Lower lobe of right lung (tissue), 2 donors: Measurements from ENCODE around the gene CEP170B. TPM values are rescaled to one million over a fixed set of nuclear protein-coding genes. Genes with fewer than 3 reads are reported as not detected.
A peak's percentile ranks its signal among the peaks of the same experiment; 100 is the strongest.

ENCODE experiments used
- ATAC-seq, 2 donors: fragments of 200-7000 bp; cut with Tn5 transposase; one replicate each; pipeline ENCODE4 v1.9.1; 2020 to 2022; ENCODE audit warnings: mild to moderate bottlenecking in 2 of 2, moderate library complexity in 2 of 2
- DNase-seq: peaks from one replicate; pipeline ENCODE4 v3.0.0-alpha.2; 2020
- H3K27ac ChIP-seq: fragments of 200-600 bp; one replicate; pipeline ENCODE4 v1.8.0; 2022
- H3K27me3 ChIP-seq: fragments of 200-600 bp; one replicate; pipeline ENCODE4 v1.8.0; 2022; ENCODE audit warnings: low read depth
- H3K36me3 ChIP-seq: fragments of 200-600 bp; one replicate; pipeline ENCODE4 v1.8.0; 2022; ENCODE audit warnings: mild to moderate bottlenecking
- H3K4me1 ChIP-seq: fragments of 200-600 bp; one replicate; pipeline ENCODE4 v1.8.0; 2022
- H3K4me3 ChIP-seq: fragments of 200-600 bp; one replicate; pipeline ENCODE4 v1.8.0; 2022; ENCODE audit warnings: mild to moderate bottlenecking
- H3K9me3 ChIP-seq: fragments of 200-600 bp; one replicate; pipeline ENCODE4 v1.8.0; 2022
- CTCF ChIP-seq: fragments of 200-600 bp; IDR thresholded peaks from one replicate; pipeline ENCODE4 v1.8.0; 2022; ENCODE audit warnings: antibody characterized with exemption, mild to moderate bottlenecking
- intact Hi-C: fragments of 100-400 bp; cut with DNase I; formaldehyde crosslinking; loops from one replicate; pipeline ENCODE4 v1.11.0; 2022
- total RNA-seq: library from RNA; stranded (reverse); fragmentation: NEBNext Ultra II Directional; extraction: Animal tissue kit (Norgen Biotek cat#: 25700); gene quantifications from one replicate; pipeline ENCODE4 v1.2.1, GENCODE V29; 2021
- donor health status: DM: no; HTN: yes; CAD: no; lungs with severe emphysema.

CEP170B gene
- total RNA-seq, 1 donor from 2014 or later = 24.7 TPM

- DNase-seq = peak; percentile 44
- intact Hi-C loops = no loop called here
- H3K36me3 ChIP-seq = peaks cover 51% of the 10 kb centered on the region
Measured at GRCh38 chr14:104885031-104885972, 20.2 kb downstream of the CEP170B start.

DNA sequence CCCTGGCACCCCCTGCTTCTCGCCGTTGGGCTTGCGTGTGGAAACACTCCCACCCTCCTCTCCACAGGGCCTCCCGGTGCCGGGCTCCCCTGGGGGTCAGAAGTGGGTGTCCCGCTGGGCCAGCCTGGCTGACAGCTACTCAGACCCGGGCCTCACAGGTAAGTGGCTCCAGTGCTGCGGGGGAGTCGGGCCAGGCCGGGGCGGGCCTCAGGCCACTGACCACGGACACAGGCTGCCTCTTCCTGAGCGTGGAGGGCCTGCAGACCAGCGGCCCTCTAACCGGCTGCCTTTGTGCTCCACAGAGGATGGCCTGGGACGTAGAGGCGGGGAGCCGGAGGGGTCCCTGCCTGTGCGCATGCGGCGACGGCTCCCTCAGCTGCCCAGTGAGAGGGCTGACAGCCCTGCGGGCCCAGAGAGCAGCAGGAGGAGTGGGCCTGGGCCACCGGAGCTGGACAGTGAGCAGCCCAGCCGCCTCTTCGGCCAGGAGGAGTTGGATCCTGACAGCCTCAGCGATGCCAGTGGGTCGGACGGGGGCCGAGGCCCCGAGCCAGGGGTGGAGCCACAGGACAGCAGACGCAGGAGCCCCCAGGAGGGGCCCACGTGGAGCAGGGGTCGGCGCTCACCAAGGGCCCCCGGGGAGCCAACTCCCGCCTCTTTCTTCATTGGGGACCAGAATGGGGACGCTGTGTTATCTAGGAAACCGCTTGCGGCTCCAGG is 21.1 kb downstream of the CEP170B start:
- no peaks in the 10 kb centered on the region for H3K4me1 ChIP-seq
- ATAC-seq (no peak), DNase-seq (peak; percentile 43)
- intact Hi-C loops = no loop called here
- H3K27ac ChIP-seq = no peak overlapping the region
- H3K4me3 ChIP-seq = no peak overlapping the region
- no peak for TF ChIP-seq CTCF
- H3K36me3 ChIP-seq = peaks cover 46% of the 10 kb centered on the region
- no peaks in the 10 kb centered on the region for H3K9me3 ChIP-seq
- H3K27me3 ChIP-seq = no peaks in the 10 kb centered on the region

More at GRCh38 chr14:104885031-104885972, 20.2 kb downstream of the CEP170B start:
- no peaks in the 10 kb centered on the region for H3K27me3 ChIP-seq
- H3K4me3 ChIP-seq = no peak overlapping the region
- no peaks in the 10 kb centered on the region for H3K4me1 ChIP-seq
- no peak for ATAC-seq
- no peak for TF ChIP-seq CTCF
- no peak overlapping the region for H3K27ac ChIP-seq
- no peaks in the 10 kb centered on the region for H3K9me3 ChIP-seq

GRCh38 chr14:104886690-104887622 is 21.9 kb downstream of the CEP170B start:
- no peak for TF ChIP-seq CTCF
- no peak for ATAC-seq

DNA sequence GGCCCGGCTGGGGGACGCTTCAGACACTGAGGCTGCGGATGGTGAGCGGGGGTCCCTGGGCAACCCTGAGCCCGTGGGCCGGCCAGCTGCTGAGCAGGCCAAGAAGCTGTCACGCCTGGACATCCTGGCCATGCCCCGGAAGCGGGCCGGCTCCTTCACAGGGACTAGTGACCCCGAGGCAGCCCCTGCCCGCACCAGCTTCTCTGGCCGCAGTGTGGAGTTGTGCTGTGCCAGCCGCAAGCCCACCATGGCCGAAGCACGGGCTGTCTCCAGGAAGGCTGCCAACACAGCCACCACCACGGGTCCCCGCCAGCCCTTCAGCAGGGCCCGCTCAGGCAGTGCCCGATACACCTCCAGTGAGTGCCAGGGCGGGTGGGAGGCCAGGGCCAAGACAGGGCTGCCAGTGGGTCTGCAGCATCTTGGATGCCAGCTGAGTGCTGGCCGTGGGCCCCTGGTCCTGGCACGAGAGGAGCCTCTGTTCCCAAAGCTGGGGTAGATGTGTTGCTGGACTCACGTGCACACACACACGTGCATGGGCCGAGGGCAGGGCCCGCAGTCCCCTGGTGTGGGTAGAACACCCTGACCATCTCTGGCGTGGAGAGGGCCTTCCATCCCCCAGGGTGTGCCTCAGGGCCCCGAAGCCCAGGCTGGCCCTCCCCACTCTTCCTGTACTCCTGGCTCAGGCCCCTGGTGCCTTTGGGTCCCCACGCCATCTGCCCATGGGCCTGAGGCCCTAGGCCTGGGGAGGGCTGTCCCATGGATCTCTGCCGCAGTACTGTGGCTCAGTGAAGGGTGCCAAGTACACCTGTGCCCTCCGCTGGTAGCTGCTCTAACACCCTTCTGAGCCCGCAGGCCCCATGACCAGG is 22.8 kb downstream of the CEP170B start:
- TF ChIP-seq CTCF = no peak
- ATAC-seq = no peak
- Histone ChIP-seq H3K4me1 (no peaks in the 10 kb centered on the region), H3K36me3 (peaks cover 46% of the 10 kb centered on the region), H3K4me3 (no peak overlapping the region), H3K27me3 (no peaks in the 10 kb centered on the region), H3K9me3 (no peaks in the 10 kb centered on the region), H3K27ac (no peak overlapping the region)
- intact Hi-C loops = no loop called here
- no peak for DNase-seq

More at GRCh38 chr14:104886690-104887622, 21.9 kb downstream of the CEP170B start:
- Histone ChIP-seq H3K27ac (no peak overlapping the region), H3K4me3 (no peak overlapping the region), H3K9me3 (no peaks in the 10 kb centered on the region), H3K4me1 (no peaks in the 10 kb centered on the region), H3K36me3 (peaks cover 46% of the 10 kb centered on the region), H3K27me3 (no peaks in the 10 kb centered on the region)
- intact Hi-C loops = no loop called here
- DNase-seq = peak; percentile 46
